Measurements from ENCODE around the gene CEP85L. TPM values are rescaled to one million over a fixed set of nuclear protein-coding genes. Genes with fewer than 3 reads are reported as not detected.

The CEP85L gene
- polyA plus RNA-seq, 1 of the 3 experiments (the other 2 are of a cell fraction): 1.1 TPM

DNA sequence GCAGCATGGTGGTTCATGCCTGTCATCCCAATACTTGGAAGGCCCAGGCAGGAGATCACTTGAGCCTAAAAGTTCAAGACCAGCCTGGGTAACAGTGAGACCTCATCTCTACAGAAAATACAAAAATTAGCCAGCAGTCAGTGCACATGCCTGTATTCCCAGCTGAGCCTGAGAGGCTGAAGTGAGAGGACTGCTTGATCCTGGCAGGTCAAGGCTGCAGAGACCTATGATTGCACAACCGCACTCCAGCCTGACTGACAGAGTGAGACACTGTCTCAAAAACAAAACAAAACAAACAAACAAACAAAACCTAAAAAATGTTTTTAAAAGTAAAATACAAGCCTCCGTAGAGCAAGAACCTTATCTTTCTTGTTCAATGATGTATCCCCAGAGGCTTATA lies 6.0 kb downstream of the CEP85L start:
- TF ChIP-seq, protein P1, sequence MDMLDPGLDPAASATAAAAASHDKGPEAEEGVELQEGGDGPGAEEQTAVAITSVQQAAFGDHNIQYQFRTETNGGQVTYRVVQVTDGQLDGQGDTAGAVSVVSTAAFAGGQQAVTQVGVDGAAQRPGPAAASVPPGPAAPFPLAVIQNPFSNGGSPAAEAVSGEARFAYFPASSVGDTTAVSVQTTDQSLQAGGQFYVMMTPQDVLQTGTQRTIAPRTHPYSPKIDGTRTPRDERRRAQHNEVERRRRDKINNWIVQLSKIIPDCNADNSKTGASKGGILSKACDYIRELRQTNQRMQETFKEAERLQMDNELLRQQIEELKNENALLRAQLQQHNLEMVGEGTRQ (IDR thresholded peaks at IDR 0.05; ENCODE audit: borderline replicate concordance, low read depth, low read length): no peak
- H2AFZ ChIP-seq (ENCODE audit: low read depth): no peak overlapping the region
- H3K9me2 ChIP-seq: no peaks in the 10 kb centered on the region
- peaks cover 93% of the 10 kb centered on the region for H3K79me2 ChIP-seq (ENCODE audit: insufficient read depth)
- H3K4me3 ChIP-seq (ENCODE audit: low read depth in 2 of 2, low read length in 1 of 2): no peak overlapping the region
- no peaks in the 10 kb centered on the region for H3F3A ChIP-seq (replicated peaks; ENCODE audit: insufficient read depth)
- no peaks in the 10 kb centered on the region for H3K9me3 ChIP-seq
- DNase-seq: no peak
- H4K20me1 ChIP-seq (ENCODE audit: insufficient read depth): 0 out of 2 replicates have a peak, but pooled peaks cover 9% of the 10 kb centered on the region
- WGBS (ENCODE audit: low lambda C conversion rate): 93% methylated on average over 2 of the region's 2 CpGs
- no peak overlapping the region for H3K27ac ChIP-seq (ENCODE audit: low read depth in 2 of 2, low read length in 1 of 2)
- ChIA-PET CTCF (no interaction called here), POLR2A (no interaction called here)
- H3K9ac ChIP-seq: no peak overlapping the region
- no peaks in the 10 kb centered on the region for H3K36me3 ChIP-seq (replicated peaks in 1 of 2; ENCODE audit: control insufficient read depth in 1 of 2, insufficient read depth in 2 of 2, low read length in 1 of 2)
- no peaks in the 10 kb centered on the region for H3K27me3 ChIP-seq (ENCODE audit: insufficient read depth)
- H3K4me2 ChIP-seq: no peak overlapping the region
- peaks cover 0 to 3% of the 10 kb centered on the region in 2 experiments; a peak in 2 of 4 replicates for H3K4me1 ChIP-seq (ENCODE audit: control insufficient read depth in 1 of 2, insufficient read depth in 2 of 2, low read depth in 1 of 2, low read length in 1 of 2)

DNA sequence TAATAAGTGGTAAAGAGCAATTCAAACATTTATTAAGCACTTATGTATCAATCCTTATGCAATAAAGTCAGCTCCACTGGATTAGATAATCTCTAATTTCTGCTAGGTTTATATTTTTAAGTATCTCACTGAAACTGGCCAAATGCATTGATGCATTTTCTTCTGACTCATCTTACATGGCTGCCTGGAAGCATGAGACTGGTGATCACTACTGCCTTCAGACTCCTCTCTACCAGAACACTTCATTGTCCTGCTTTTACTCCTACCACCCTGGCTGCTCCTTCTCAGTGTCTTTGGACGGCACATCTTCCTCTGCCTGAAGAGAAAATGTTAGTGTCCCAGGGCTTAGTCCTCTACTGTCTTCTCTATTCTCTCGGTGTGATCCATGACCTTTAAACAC lies 7.4 kb downstream of the CEP85L start:
- TF ChIP-seq SIN3A (IDR thresholded peaks at IDR 0.05; ENCODE audit: borderline replicate concordance, low read depth, low read length): no peak
- no peak for TF ChIP-seq ELF1 (IDR thresholded peaks at IDR 0.05)
- TF ChIP-seq, protein P1 (IDR thresholded peaks at IDR 0.05; ENCODE audit: borderline replicate concordance, low read depth, low read length): no peak
- no peak for DNase-seq
- Histone ChIP-seq H3K4me2 (no peak overlapping the region), H3K4me1 (ENCODE audit: control insufficient read depth in 1 of 2, insufficient read depth in 2 of 2, low read depth in 1 of 2, low read length in 1 of 2) (no peaks in the 10 kb centered on the region; a peak in 2 of 4 replicates), H3K4me3 (ENCODE audit: low read depth in 2 of 2, low read length in 1 of 2) (no peak overlapping the region), H3K9me3 (no peaks in the 10 kb centered on the region), H4K20me1 (ENCODE audit: insufficient read depth) (0 out of 2 replicates have a peak, but pooled peaks cover 9% of the 10 kb centered on the region), H3K27me3 (ENCODE audit: insufficient read depth) (no peaks in the 10 kb centered on the region), H3K27ac (ENCODE audit: low read depth in 2 of 2, low read length in 1 of 2) (no peak overlapping the region), H3K9me2 (no peaks in the 10 kb centered on the region), H3K9ac (no peak overlapping the region), H3K36me3 (replicated peaks in 1 of 2; ENCODE audit: control insufficient read depth in 1 of 2, insufficient read depth in 2 of 2, low read length in 1 of 2) (no peaks in the 10 kb centered on the region), H2AFZ (ENCODE audit: low read depth) (no peak overlapping the region), H3F3A (replicated peaks; ENCODE audit: insufficient read depth) (no peaks in the 10 kb centered on the region), H3K79me2 (ENCODE audit: insufficient read depth) (peaks cover 96% of the 10 kb centered on the region)
- CTCF ChIA-PET: no interaction called here
- WGBS (ENCODE audit: low lambda C conversion rate): 91% methylated on average over 2 of the region's 2 CpGs
- POLR2A ChIA-PET: no interaction called here

DNA sequence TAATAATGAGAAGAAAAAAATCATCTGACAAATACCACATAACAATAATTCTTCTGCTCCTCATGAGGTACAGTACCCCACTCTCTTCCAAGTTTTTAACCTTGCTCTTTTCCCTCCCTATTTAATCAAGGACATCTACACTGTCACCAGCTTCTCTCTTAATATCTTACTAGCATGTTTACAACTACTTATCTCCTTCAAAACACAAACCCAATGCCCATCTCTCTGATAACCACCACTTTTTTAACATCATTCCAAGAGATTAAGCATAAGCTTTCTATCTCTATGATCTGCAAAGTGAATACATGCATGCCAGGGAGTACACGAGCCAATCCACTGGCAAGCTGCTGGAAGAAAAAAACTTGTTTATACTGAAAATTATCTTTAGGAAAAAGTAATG lies 10.3 kb downstream of the CEP85L start:
- POLR2A ChIA-PET: interaction anchor here (0.7 kb wide), 1 partner anchor 364 kb away, joined by 3 read pairs; no protein-coding TSS in a partner anchor
- CTCF ChIA-PET: interaction anchor here (2.2 kb wide), 1 partner anchor 75 kb away, joined by 4 read pairs; no protein-coding TSS in a partner anchor
- Histone ChIP-seq H2AFZ (ENCODE audit: low read depth) (no peak overlapping the region), H3K79me2 (ENCODE audit: insufficient read depth) (peaks cover 89% of the 10 kb centered on the region), H3F3A (replicated peaks; ENCODE audit: insufficient read depth) (no peaks in the 10 kb centered on the region), H3K4me3 (ENCODE audit: low read depth in 2 of 2, low read length in 1 of 2) (no peak overlapping the region), H3K4me1 (ENCODE audit: control insufficient read depth in 1 of 2, insufficient read depth in 2 of 2, low read depth in 1 of 2, low read length in 1 of 2) (no peaks in the 10 kb centered on the region; a peak in 2 of 4 replicates), H3K9ac (no peak overlapping the region), H4K20me1 (ENCODE audit: insufficient read depth) (0 out of 2 replicates have a peak, but pooled peaks cover 9% of the 10 kb centered on the region), H3K9me3 (no peaks in the 10 kb centered on the region), H3K4me2 (no peak overlapping the region), H3K27me3 (ENCODE audit: insufficient read depth) (no peaks in the 10 kb centered on the region), H3K9me2 (no peaks in the 10 kb centered on the region), H3K36me3 (replicated peaks in 1 of 2; ENCODE audit: control insufficient read depth in 1 of 2, insufficient read depth in 2 of 2, low read length in 1 of 2) (no peaks in the 10 kb centered on the region), H3K27ac (ENCODE audit: low read depth in 2 of 2, low read length in 1 of 2) (no peak overlapping the region)
- no peak for DNase-seq
- WGBS (ENCODE audit: low lambda C conversion rate): 59% methylated on average over 1 of the region's 1 CpG
- TF ChIP-seq SMC3 (IDR thresholded peaks at IDR 0.05; ENCODE audit: low read depth, low read length) (no peak), RXRA (IDR thresholded peaks at IDR 0.05; ENCODE audit: borderline replicate concordance, low read depth) (no peak), TEAD4 (IDR thresholded peaks at IDR 0.05; ENCODE audit: borderline replicate concordance, insufficient read depth) (no peak), NFIC (IDR thresholded peaks at IDR 0.05; ENCODE audit: borderline replicate concordance) (no peak), SIN3A (IDR thresholded peaks at IDR 0.05; ENCODE audit: borderline replicate concordance, low read depth, low read length) (no peak), MEF2A (IDR thresholded peaks at IDR 0.05; ENCODE audit: borderline replicate concordance, low read depth) (no peak), RFX5 (IDR thresholded peaks at IDR 0.05; ENCODE audit: low read length) (no peak), FOXM1 (IDR thresholded peaks at IDR 0.05; ENCODE audit: low read depth) (no peak), CHD2 (IDR thresholded peaks at IDR 0.05; ENCODE audit: low read length, partially characterized antibody) (no peak), FOXJ3 (CRISPR knock-in tag; IDR thresholded peaks at IDR 0.05) (no peak), EZH2phosphoT487 (IDR thresholded peaks at IDR 0.05; ENCODE audit: borderline replicate concordance, low read depth) (no peak)
- TF ChIP-seq, protein P2, sequence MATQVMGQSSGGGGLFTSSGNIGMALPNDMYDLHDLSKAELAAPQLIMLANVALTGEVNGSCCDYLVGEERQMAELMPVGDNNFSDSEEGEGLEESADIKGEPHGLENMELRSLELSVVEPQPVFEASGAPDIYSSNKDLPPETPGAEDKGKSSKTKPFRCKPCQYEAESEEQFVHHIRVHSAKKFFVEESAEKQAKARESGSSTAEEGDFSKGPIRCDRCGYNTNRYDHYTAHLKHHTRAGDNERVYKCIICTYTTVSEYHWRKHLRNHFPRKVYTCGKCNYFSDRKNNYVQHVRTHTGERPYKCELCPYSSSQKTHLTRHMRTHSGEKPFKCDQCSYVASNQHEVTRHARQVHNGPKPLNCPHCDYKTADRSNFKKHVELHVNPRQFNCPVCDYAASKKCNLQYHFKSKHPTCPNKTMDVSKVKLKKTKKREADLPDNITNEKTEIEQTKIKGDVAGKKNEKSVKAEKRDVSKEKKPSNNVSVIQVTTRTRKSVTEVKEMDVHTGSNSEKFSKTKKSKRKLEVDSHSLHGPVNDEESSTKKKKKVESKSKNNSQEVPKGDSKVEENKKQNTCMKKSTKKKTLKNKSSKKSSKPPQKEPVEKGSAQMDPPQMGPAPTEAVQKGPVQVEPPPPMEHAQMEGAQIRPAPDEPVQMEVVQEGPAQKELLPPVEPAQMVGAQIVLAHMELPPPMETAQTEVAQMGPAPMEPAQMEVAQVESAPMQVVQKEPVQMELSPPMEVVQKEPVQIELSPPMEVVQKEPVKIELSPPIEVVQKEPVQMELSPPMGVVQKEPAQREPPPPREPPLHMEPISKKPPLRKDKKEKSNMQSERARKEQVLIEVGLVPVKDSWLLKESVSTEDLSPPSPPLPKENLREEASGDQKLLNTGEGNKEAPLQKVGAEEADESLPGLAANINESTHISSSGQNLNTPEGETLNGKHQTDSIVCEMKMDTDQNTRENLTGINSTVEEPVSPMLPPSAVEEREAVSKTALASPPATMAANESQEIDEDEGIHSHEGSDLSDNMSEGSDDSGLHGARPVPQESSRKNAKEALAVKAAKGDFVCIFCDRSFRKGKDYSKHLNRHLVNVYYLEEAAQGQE (IDR thresholded peaks at IDR 0.05; ENCODE audit: low read depth, low read length): no peak
- TF ChIP-seq, protein P1 (IDR thresholded peaks at IDR 0.05; ENCODE audit: borderline replicate concordance, low read depth, low read length): no peak

All from SK-N-SH (cell line).